HepG2 (cell line): ENCODE measurements around the gene PARVA. TPM values are rescaled to one million over a fixed set of nuclear protein-coding genes. Genes with fewer than 3 reads are reported as not detected.

Source experiments
- ATAC-seq: fragments of 200-7000 bp; cut with Tn5 transposase; 3 replicates; pipeline ENCODE4 v1.9.1; 2020; ENCODE audit warnings: mild to moderate bottlenecking, moderate library complexity
- BruUV-seq: library from RNA; stranded (reverse); fragments of 400-500 nt; replicated peaks from 2 replicates; lab custom pipeline; 2021; lab: Mats Ljungman, UMichigan
- CTCF ChIA-PET: fragments of 300-600 bp; formaldehyde crosslinking; extraction: SDS; loops from one replicate; lab custom pipeline; 2021; ENCODE audit warnings: low total read pairs, inconsistent platforms, low intra/inter-chr PET ratio; lab: Yijun Ruan, JAX
- POLR2A ChIA-PET: fragments of 350-600 bp; sonication (Branson Sonifier 250); formaldehyde crosslinking; loops from one replicate; lab custom pipeline; 2020; ENCODE audit warnings: antibody characterized with exemption, inconsistent platforms; lab: Yijun Ruan, JAX
- DNase-seq: peaks from one replicate; pipeline ENCODE4 v3.0.0-alpha.2; 2015; ENCODE audit warnings: low spot score
- FAIRE-seq: peaks from 3 replicates; lab custom pipeline; 2011; peaks lifted over from hg19 to GRCh38; lab: Jason Lieb, UNC
- H2AFZ ChIP-seq: one replicate; pipeline ENCODE4 v1.6.1; 2011; ENCODE audit warnings: low read length, inconsistent platforms
- H3K27ac ChIP-seq: fragments of 300-600 bp; 3 replicates; pipeline ENCODE4 v1.8.0; 2011; ENCODE audit warnings: mixed run types, mild to moderate bottlenecking, mixed read lengths, low read length, inconsistent platforms; ENCODE audit not compliant: insufficient read depth; ENCODE audit errors: extremely low read length
- H3K27me3 ChIP-seq, 2 experiments: fragments of 200-600 bp in 1 of 2; 2 replicates in 1 of 2; 3 replicates in 1 of 2; pipeline versions ENCODE4 v1.6.0 to v1.8.0; 2011; ENCODE audit warnings: low read length in 2 of 2, mild to moderate bottlenecking in 2 of 2, moderate library complexity in 2 of 2, inconsistent platforms in 1 of 2; ENCODE audit not compliant: insufficient read depth in 2 of 2, control insufficient read depth in 1 of 2
- H3K36me3 ChIP-seq, 2 experiments: fragments of 200-600 bp in 1 of 2; replicated peaks in 1 of 2; 2 replicates in 1 of 2; 3 replicates in 1 of 2; pipeline versions ENCODE4 v1.5.1 to v1.8.0; 2011; ENCODE audit warnings: low read length in 2 of 2, inconsistent platforms in 1 of 2; ENCODE audit not compliant: insufficient read depth in 2 of 2, control insufficient read depth in 1 of 2
- H3K4me1 ChIP-seq: 2 replicates; pipeline ENCODE4 v1.5.1; 2012; ENCODE audit warnings: low read length, inconsistent platforms; ENCODE audit not compliant: insufficient read depth
- H3K4me2 ChIP-seq: 2 replicates; pipeline ENCODE4 v1.6.0; 2011; ENCODE audit warnings: low read depth, low read length, inconsistent platforms
- H3K4me3 ChIP-seq, 3 experiments: fragments of 200-600 bp in 1 of 3; sonication (generic), shearing (Covaris generic) in 1 of 3; replicated peaks in 1 of 3; 2 replicates each; pipeline ENCODE4 v1.5.1; 2011 to 2016; ENCODE audit warnings: low read length in 3 of 3, inconsistent platforms in 2 of 3, low read depth in 2 of 3, mild to moderate bottlenecking in 2 of 3, control low read depth in 1 of 3, mixed read lengths in 1 of 3; ENCODE audit not compliant: insufficient read depth in 1 of 3
- H3K79me2 ChIP-seq: one replicate; pipeline ENCODE4 v1.6.1; 2011; ENCODE audit warnings: low read length, inconsistent platforms; ENCODE audit not compliant: insufficient read depth
- H3K9ac ChIP-seq: 2 replicates; pipeline ENCODE4 v1.6.0; 2011; ENCODE audit warnings: mild to moderate bottlenecking, low read depth, low read length, inconsistent platforms; ENCODE audit not compliant: insufficient read depth
- H3K9me3 ChIP-seq: 2 replicates; pipeline ENCODE4 v1.5.1; 2012; ENCODE audit warnings: mild to moderate bottlenecking, low read length
- H4K20me1 ChIP-seq: 2 replicates; pipeline ENCODE4 v1.6.0; 2011; ENCODE audit warnings: inconsistent platforms, mild to moderate bottlenecking, low read length, moderate library complexity; ENCODE audit not compliant: insufficient read depth
- FOXK1 ChIP-seq: sonication (generic); formaldehyde crosslinking; IDR thresholded peaks from 2 replicates; pipeline ENCODE4 v1.4.0; 2020; ENCODE audit warnings: low read depth, missing genetic modification reagents, borderline replicate concordance
- JARID2 ChIP-seq: sonication (generic); formaldehyde crosslinking; IDR thresholded peaks from 2 replicates; pipeline ENCODE4 v1.8.1; 2023; ENCODE audit warnings: missing genetic modification reagents, inconsistent platforms; ENCODE audit not compliant: insufficient replicate concordance
- MBNL3 ChIP-seq: fragments of 250-450 bp; sonication (Bioruptor Pico); conservative IDR thresholded peaks from 2 replicates; pipeline ENCODE4 v1.8.0; 2022; ENCODE audit warnings: mild to moderate bottlenecking, inconsistent platforms
- SMC3 ChIP-seq: IDR thresholded peaks from 2 replicates; pipeline ENCODE4 v1.6.1; 2011; ENCODE audit warnings: low read length, improper control_type of control experiment
- STAT5B ChIP-seq: sonication (generic); formaldehyde crosslinking; IDR thresholded peaks from 2 replicates; pipeline ENCODE4 v1.4.0; 2020; ENCODE audit warnings: missing genetic modification reagents
- ZBTB49 ChIP-seq: sonication (generic); formaldehyde crosslinking; IDR thresholded peaks from 2 replicates; pipeline ENCODE4 v1.4.0; 2020; ENCODE audit warnings: missing genetic modification reagents, borderline replicate concordance
- ZNF761 ChIP-seq: sonication (generic); formaldehyde crosslinking; conservative IDR thresholded peaks from 2 replicates; pipeline ENCODE4 v1.4.0; 2020; ENCODE audit warnings: mild to moderate bottlenecking, missing genetic modification reagents
- ZNF775 ChIP-seq: sonication (generic); formaldehyde crosslinking; IDR thresholded peaks from 2 replicates; pipeline ENCODE4 v1.4.0; 2020; ENCODE audit warnings: missing genetic modification reagents, mild to moderate bottlenecking, moderate library complexity, borderline replicate concordance
- ZNF878 ChIP-seq: sonication (generic); formaldehyde crosslinking; IDR thresholded peaks from 2 replicates; pipeline ENCODE4 v1.8.1; 2023; ENCODE audit warnings: mild to moderate bottlenecking, missing genetic modification reagents, moderate library complexity
- whole genome bisulfite sequencing: methylation state at CpG from one replicate; pipeline ENCODE4 v1.1.6; 2017; ENCODE audit warnings: low lambda C conversion rate; 5-methylcytosine and 5-hydroxymethylcytosine counted together
- in situ Hi-C: cut with HindIII; loops from 2 replicates; pipeline ENCODE4 v1.10.0; 2017; ENCODE audit warnings: low pct_unique_long_range_greater_than_20kb; ENCODE audit not compliant: extremely low pct_ligation_motif_present
- intact Hi-C: fragments of 100-400 bp; cut with micrococcal nuclease; formaldehyde crosslinking; loops from one replicate; pipeline ENCODE4 v1.10.0; 2022; ENCODE audit not compliant: unreplicated experiment
- polyA plus RNA-seq, 8 experiments: library from polyadenylated mRNA; depleted of rRNA in 3 of 8; stranded (reverse) in 7 of 8; unstranded in 1 of 8; fragments of >200 nt; fragmentation: Illumina TruSeq in 4 of 8; extraction: Trizol in 4 of 8; gene quantifications; 2 replicates each; pipeline versions ENCODE4 v1.2.1 to v1.2.3, GENCODE V29; 2011 to 2016; ENCODE audit warnings: low read depth in 4 of 8, missing spikeins in 1 of 8, mixed read lengths in 1 of 8; ENCODE audit not compliant: insufficient read depth in 1 of 8
- total RNA-seq, 5 experiments: library from RNA; depleted of rRNA; stranded (reverse); fragments of >200 nt; fragmentation: Illumina TruSeq; extraction: Trizol; gene quantifications; 2 replicates each; pipeline ENCODE4 v1.2.3, GENCODE V29; 2016; ENCODE audit warnings: low read depth in 1 of 5
- TF ChIP-seq, protein P1 (sequence below): sonication (generic); formaldehyde crosslinking; conservative IDR thresholded peaks from 2 replicates; pipeline ENCODE4 v1.8.0; 2022; ENCODE audit warnings: mild to moderate bottlenecking, moderate library complexity, missing genetic modification reagents
- TF ChIP-seq, protein P2 (sequence below): sonication (generic); formaldehyde crosslinking; IDR thresholded peaks from 2 replicates; pipeline ENCODE4 v1.5.0; 2020; ENCODE audit warnings: missing genetic modification reagents

PARVA gene
- total and polyA plus RNA-seq, 2 of the 13 experiments (the other 11 are each of a cell fraction or from before 2014, with no cell fraction given) = 5.9 to 9.1 TPM

- no peak overlapping the region for H3K4me2 ChIP-seq
- CTCF ChIA-PET = no interaction called here
- intact Hi-C loops = no loop called here
- no peak for FAIRE-seq
- H3K9ac ChIP-seq = no peak overlapping the region
- TF ChIP-seq STAT5B (CRISPR knock-in tag) = no peak
- no peak for TF ChIP-seq MBNL3
- TF ChIP-seq, protein P1, sequence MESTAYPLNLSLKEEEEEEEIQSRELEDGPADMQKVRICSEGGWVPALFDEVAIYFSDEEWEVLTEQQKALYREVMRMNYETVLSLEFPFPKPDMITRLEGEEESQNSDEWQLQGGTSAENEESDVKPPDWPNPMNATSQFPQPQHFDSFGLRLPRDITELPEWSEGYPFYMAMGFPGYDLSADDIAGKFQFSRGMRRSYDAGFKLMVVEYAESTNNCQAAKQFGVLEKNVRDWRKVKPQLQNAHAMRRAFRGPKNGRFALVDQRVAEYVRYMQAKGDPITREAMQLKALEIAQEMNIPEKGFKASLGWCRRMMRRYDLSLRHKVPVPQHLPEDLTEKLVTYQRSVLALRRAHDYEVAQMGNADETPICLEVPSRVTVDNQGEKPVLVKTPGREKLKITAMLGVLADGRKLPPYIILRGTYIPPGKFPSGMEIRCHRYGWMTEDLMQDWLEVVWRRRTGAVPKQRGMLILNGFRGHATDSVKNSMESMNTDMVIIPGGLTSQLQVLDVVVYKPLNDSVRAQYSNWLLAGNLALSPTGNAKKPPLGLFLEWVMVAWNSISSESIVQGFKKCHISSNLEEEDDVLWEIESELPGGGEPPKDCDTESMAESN (CRISPR knock-in tag) = no peak
- no peak for TF ChIP-seq ZNF761
- TF ChIP-seq JARID2 (CRISPR knock-in tag) = no peak
- TF ChIP-seq, protein P2, sequence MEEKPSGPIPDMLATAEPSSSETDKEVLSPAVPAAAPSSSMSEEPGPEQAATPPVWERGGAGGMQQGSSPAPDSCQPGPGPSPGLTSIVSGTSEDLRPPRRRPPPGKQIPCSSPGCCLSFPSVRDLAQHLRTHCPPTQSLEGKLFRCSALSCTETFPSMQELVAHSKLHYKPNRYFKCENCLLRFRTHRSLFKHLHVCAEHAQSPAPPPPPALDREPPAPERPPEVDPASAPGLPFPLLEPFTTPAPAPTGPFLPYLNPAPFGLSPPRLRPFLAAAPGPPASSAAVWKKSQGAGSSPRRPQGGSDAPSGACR (CRISPR knock-in tag) = no peak
- no peak for TF ChIP-seq ZNF878 (CRISPR knock-in tag)
- no peak for TF ChIP-seq SMC3
- TF ChIP-seq ZBTB49 (CRISPR knock-in tag) = no peak
- no peak for TF ChIP-seq ZNF775 (CRISPR knock-in tag)
- TF ChIP-seq FOXK1 = no peak
- TF ChIP-seq, all 625 proteins: peak for 0
- DNase-seq (no peak), ATAC-seq (no peak)
- POLR2A ChIA-PET = no interaction called here
- 88% methylated on average over 5 of the region's 5 CpGs for WGBS
- Histone ChIP-seq H3K79me2 (no peaks in the 10 kb centered on the region), H3K4me3 (no peak overlapping the region), H2AFZ (no peak overlapping the region), H3K27me3 (no peaks in the 10 kb centered on the region), H3K27ac (no peak overlapping the region), H4K20me1 (no peaks in the 10 kb centered on the region), H3K9me3 (no peaks in the 10 kb centered on the region), H3K4me1 (peaks cover 8% of the 10 kb centered on the region; the same call in 1 of the 2 replicates), H3K36me3 (no peaks in the 10 kb centered on the region)
- in situ Hi-C loops = no loop called here
- BruUV-seq = no TSS peak
These were observed 84.1 kb downstream of the PARVA start for GRCh38 chr11:12461516-12461915.
